ENCODE measurements around the gene TNFSF18.

TNFSF18 gene

DNA sequence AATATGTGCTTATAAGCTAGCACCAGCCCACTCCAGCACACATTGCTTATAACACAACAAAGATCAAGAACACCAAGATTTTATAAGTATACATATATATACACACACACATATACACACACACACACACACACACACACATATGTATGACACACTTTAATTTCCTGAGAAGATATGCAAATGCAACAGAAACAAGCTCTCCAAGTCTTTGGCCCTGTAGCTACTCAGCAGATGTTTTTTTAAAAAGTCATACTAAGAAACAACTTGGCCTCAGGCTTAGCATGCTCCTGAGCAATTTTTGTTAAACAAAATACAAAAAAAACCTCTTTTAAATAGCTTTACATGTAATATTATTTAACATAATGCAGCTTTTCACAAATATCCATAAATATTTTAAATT lies 11.1 kb downstream of the TNFSF18 start:
- Histone ChIP-seq H3K4me3 (ENCODE audit: low read depth, low read length) (no peak overlapping the region), H3K9me3 (ENCODE audit: control insufficient read depth, insufficient read depth, low read depth, low read length) (no peaks in the 10 kb centered on the region), H3K9ac (ENCODE audit: low read length) (no peak overlapping the region), H3K27ac (ENCODE audit: low read depth, low read length) (no peak overlapping the region), H3K4me1 (ENCODE audit: control insufficient read depth, insufficient read depth, low read length) (no peaks in the 10 kb centered on the region), H3K27me3 (ENCODE audit: control insufficient read depth, insufficient read depth, low read length) (no peaks in the 10 kb centered on the region), H3K36me3 (ENCODE audit: control insufficient read depth, insufficient read depth, low read length) (no peaks in the 10 kb centered on the region)

DNA sequence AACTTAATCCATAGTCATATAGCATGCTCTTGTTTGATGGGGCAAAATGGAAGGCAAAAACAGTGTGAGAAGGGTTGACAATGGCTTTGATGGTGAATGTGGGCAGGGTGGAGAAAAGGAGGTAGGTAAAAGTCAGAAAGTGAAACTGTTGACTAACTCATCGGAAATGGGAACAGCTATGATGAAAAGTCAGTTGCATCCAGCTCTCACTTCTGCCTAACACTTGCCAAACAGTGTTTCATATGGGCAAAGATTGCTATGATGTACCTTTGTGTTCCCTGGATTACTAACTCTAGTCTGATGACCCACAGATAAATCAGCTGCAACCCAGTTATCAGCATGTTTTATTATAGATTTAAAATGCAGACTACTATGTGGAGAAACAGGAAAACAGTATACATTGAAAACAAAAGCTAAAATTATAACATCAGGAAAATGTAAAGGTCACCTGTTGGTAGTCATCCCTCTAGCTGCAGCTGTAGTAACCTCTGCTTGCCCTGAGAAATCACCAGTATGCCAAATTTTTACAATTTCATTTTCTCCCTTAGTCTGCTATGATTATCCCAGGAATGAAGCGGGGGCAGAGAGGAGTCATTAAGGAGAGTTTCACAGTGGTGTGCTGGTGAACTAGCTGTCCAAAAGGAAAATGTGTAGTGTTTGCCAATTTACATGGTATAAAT lies 11.7 kb downstream of the TNFSF18 start:
- no peak overlapping the region for H3K9ac ChIP-seq (ENCODE audit: low read length)
- H3K4me1 ChIP-seq (ENCODE audit: control insufficient read depth, insufficient read depth, low read length), result no peaks in the 10 kb centered on the region
- H3K4me3 ChIP-seq (ENCODE audit: low read depth, low read length), result no peak overlapping the region
- H3K36me3 ChIP-seq (ENCODE audit: control insufficient read depth, insufficient read depth, low read length), result no peaks in the 10 kb centered on the region
- H3K9me3 ChIP-seq (ENCODE audit: control insufficient read depth, insufficient read depth, low read depth, low read length), result no peaks in the 10 kb centered on the region
- H3K27ac ChIP-seq (ENCODE audit: low read depth, low read length), result no peak overlapping the region
- no peaks in the 10 kb centered on the region for H3K27me3 ChIP-seq (ENCODE audit: control insufficient read depth, insufficient read depth, low read length)

DNA sequence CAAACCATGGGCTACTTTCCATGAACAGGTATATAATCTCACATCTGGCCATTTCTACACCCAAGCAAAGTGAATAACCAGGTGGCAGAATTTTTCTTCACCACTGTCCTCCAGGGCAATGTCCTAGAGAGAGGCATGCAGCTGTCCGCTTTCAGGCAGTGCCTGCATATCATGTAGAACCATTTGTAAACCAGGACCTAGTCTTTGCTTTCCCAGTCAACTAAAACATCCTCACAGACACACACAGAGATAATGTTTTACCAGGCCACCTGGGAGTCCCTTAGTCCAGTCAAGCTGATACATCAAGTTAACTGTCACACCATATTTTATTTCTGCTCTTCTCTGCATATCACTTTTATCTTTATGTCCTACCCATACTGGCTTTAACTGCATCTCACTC lies 26.2 kb downstream of the TNFSF18 start:
- Histone ChIP-seq H3K27ac (ENCODE audit: low read depth, low read length) (no peak overlapping the region), H3K27me3 (ENCODE audit: control insufficient read depth, insufficient read depth, low read length) (no peaks in the 10 kb centered on the region), H3K4me3 (ENCODE audit: low read depth, low read length) (no peak overlapping the region), H3K36me3 (ENCODE audit: control insufficient read depth, insufficient read depth, low read length) (no peaks in the 10 kb centered on the region), H3K9me3 (ENCODE audit: control insufficient read depth, insufficient read depth, low read depth, low read length) (0 out of 2 replicates have a peak, but pooled peaks cover 4% of the 10 kb centered on the region), H3K9ac (ENCODE audit: low read length) (no peak overlapping the region), H3K4me1 (ENCODE audit: control insufficient read depth, insufficient read depth, low read length) (no peaks in the 10 kb centered on the region)

DNA sequence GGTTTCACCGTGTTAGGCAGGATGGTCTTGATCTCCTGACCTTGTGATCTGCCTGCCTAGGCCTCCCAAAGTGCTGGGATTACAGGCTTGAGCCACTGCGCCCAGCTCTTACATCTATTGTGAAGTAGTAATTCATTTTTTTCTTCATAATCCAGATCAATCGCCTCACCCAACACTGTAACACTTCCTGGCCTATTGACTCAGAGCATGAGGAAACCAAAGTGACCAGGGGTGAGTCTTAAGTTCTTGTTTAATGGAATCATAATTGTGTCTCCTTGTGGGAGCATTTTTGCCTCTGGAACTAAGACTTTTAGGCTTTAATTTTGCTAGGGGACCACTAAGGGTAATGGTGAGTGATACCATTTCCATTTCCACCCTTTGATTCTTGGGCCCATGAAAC lies 27.4 kb downstream of the TNFSF18 start:
- Histone ChIP-seq H3K4me1 (ENCODE audit: control insufficient read depth, insufficient read depth, low read length) (no peaks in the 10 kb centered on the region), H3K36me3 (ENCODE audit: control insufficient read depth, insufficient read depth, low read length) (no peaks in the 10 kb centered on the region), H3K9ac (ENCODE audit: low read length) (no peak overlapping the region), H3K27ac (ENCODE audit: low read depth, low read length) (no peak overlapping the region), H3K4me3 (ENCODE audit: low read depth, low read length) (no peak overlapping the region), H3K27me3 (ENCODE audit: control insufficient read depth, insufficient read depth, low read length) (no peaks in the 10 kb centered on the region), H3K9me3 (ENCODE audit: control insufficient read depth, insufficient read depth, low read depth, low read length) (0 out of 2 replicates have a peak, but pooled peaks cover 4% of the 10 kb centered on the region)

- H3K4me3 ChIP-seq (ENCODE audit: low read depth, low read length), result no peak overlapping the region
- H3K9me3 ChIP-seq (ENCODE audit: control insufficient read depth, insufficient read depth, low read depth, low read length), result 0 out of 2 replicates have a peak, but pooled peaks cover 4% of the 10 kb centered on the region
- H3K27me3 ChIP-seq (ENCODE audit: control insufficient read depth, insufficient read depth, low read length), result no peaks in the 10 kb centered on the region
- no peaks in the 10 kb centered on the region for H3K36me3 ChIP-seq (ENCODE audit: control insufficient read depth, insufficient read depth, low read length)
- no peak overlapping the region for H3K27ac ChIP-seq (ENCODE audit: low read depth, low read length)
- H3K4me1 ChIP-seq (ENCODE audit: control insufficient read depth, insufficient read depth, low read length), result no peaks in the 10 kb centered on the region
- H3K9ac ChIP-seq (ENCODE audit: low read length), result no peak overlapping the region
Observed at GRCh38 chr1:173020138-173020750, 30.5 kb downstream of the TNFSF18 start.

- no peak overlapping the region for H3K9ac ChIP-seq (ENCODE audit: low read length)
- no peak overlapping the region for H3K4me3 ChIP-seq (ENCODE audit: low read depth, low read length)
- H3K36me3 ChIP-seq (ENCODE audit: control insufficient read depth, insufficient read depth, low read length), result no peaks in the 10 kb centered on the region
- H3K9me3 ChIP-seq (ENCODE audit: control insufficient read depth, insufficient read depth, low read depth, low read length), result no peaks in the 10 kb centered on the region
- H3K27me3 ChIP-seq (ENCODE audit: control insufficient read depth, insufficient read depth, low read length), result no peaks in the 10 kb centered on the region
- H3K27ac ChIP-seq (ENCODE audit: low read depth, low read length), result no peak overlapping the region
- no peaks in the 10 kb centered on the region for H3K4me1 ChIP-seq (ENCODE audit: control insufficient read depth, insufficient read depth, low read length)
Observed at GRCh38 chr1:173017792-173018191, 32.9 kb downstream of the TNFSF18 start.

DNA sequence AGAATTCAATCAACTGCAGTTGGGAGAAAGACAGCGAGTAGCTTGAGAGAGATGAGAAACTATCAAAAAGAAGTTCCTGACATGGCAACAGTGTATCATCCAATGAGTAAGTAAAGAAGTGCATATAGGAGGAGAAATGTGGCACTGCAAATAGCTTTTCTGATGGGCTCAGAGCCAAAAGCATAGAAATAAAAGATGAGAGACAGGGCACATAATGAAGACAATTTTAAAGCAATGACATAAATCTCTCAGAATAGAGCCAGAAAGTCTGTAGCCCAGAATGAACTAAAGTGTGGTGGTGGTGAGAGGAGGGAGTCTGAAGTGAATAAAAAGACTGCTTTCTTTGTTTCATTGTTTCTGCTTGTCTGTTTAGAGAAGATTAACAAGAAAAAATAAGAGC lies 34.3 kb downstream of the TNFSF18 start:
- Histone ChIP-seq H3K9me3 (ENCODE audit: control insufficient read depth, insufficient read depth, low read depth, low read length) (no peaks in the 10 kb centered on the region), H3K27ac (ENCODE audit: low read depth, low read length) (no peak overlapping the region), H3K27me3 (ENCODE audit: control insufficient read depth, insufficient read depth, low read length) (no peaks in the 10 kb centered on the region), H3K4me3 (ENCODE audit: low read depth, low read length) (no peak overlapping the region), H3K9ac (ENCODE audit: low read length) (no peak overlapping the region), H3K36me3 (ENCODE audit: control insufficient read depth, insufficient read depth, low read length) (no peaks in the 10 kb centered on the region), H3K4me1 (ENCODE audit: control insufficient read depth, insufficient read depth, low read length) (no peaks in the 10 kb centered on the region)

GRCh38 chr1:173015629-173016028 lies 35.1 kb downstream of the TNFSF18 start:
- no peaks in the 10 kb centered on the region for H3K27me3 ChIP-seq (ENCODE audit: control insufficient read depth, insufficient read depth, low read length)
- H3K27ac ChIP-seq (ENCODE audit: low read depth, low read length), result no peak overlapping the region
- no peaks in the 10 kb centered on the region for H3K9me3 ChIP-seq (ENCODE audit: control insufficient read depth, insufficient read depth, low read depth, low read length)
- H3K4me3 ChIP-seq (ENCODE audit: low read depth, low read length), result no peak overlapping the region
- H3K9ac ChIP-seq (ENCODE audit: low read length), result no peak overlapping the region
- no peaks in the 10 kb centered on the region for H3K4me1 ChIP-seq (ENCODE audit: control insufficient read depth, insufficient read depth, low read length)
- no peaks in the 10 kb centered on the region for H3K36me3 ChIP-seq (ENCODE audit: control insufficient read depth, insufficient read depth, low read length)

GRCh38 chr1:173014160-173014559 lies 36.6 kb downstream of the TNFSF18 start:
- Histone ChIP-seq H3K27ac (ENCODE audit: low read depth, low read length) (no peak overlapping the region), H3K36me3 (ENCODE audit: control insufficient read depth, insufficient read depth, low read length) (no peaks in the 10 kb centered on the region), H3K9ac (ENCODE audit: low read length) (no peak overlapping the region), H3K9me3 (ENCODE audit: control insufficient read depth, insufficient read depth, low read depth, low read length) (no peaks in the 10 kb centered on the region), H3K4me3 (ENCODE audit: low read depth, low read length) (no peak overlapping the region), H3K27me3 (ENCODE audit: control insufficient read depth, insufficient read depth, low read length) (no peaks in the 10 kb centered on the region), H3K4me1 (ENCODE audit: control insufficient read depth, insufficient read depth, low read length) (no peaks in the 10 kb centered on the region)

GRCh38 chr1:173012126-173012525 lies 38.6 kb downstream of the TNFSF18 start:
- H3K27me3 ChIP-seq (ENCODE audit: control insufficient read depth, insufficient read depth, low read length), result no peaks in the 10 kb centered on the region
- H3K36me3 ChIP-seq (ENCODE audit: control insufficient read depth, insufficient read depth, low read length), result no peaks in the 10 kb centered on the region
- no peak overlapping the region for H3K27ac ChIP-seq (ENCODE audit: low read depth, low read length)
- H3K4me1 ChIP-seq (ENCODE audit: control insufficient read depth, insufficient read depth, low read length), result no peaks in the 10 kb centered on the region
- H3K9me3 ChIP-seq (ENCODE audit: control insufficient read depth, insufficient read depth, low read depth, low read length), result no peaks in the 10 kb centered on the region
- H3K9ac ChIP-seq (ENCODE audit: low read length), result no peak overlapping the region
- H3K4me3 ChIP-seq (ENCODE audit: low read depth, low read length), result no peak overlapping the region

GRCh38 chr1:173009597-173009996 lies 41.1 kb downstream of the TNFSF18 start:
- H3K27ac ChIP-seq (ENCODE audit: low read depth, low read length), result no peak overlapping the region
- H3K4me1 ChIP-seq (ENCODE audit: control insufficient read depth, insufficient read depth, low read length), result no peaks in the 10 kb centered on the region
- no peak overlapping the region for H3K4me3 ChIP-seq (ENCODE audit: low read depth, low read length)
- no peaks in the 10 kb centered on the region for H3K36me3 ChIP-seq (ENCODE audit: control insufficient read depth, insufficient read depth, low read length)
- H3K27me3 ChIP-seq (ENCODE audit: control insufficient read depth, insufficient read depth, low read length), result no peaks in the 10 kb centered on the region
- H3K9me3 ChIP-seq (ENCODE audit: control insufficient read depth, insufficient read depth, low read depth, low read length), result no peaks in the 10 kb centered on the region
- H3K9ac ChIP-seq (ENCODE audit: low read length), result no peak overlapping the region
